Skin of body (tissue), 2 donors: Measurements from ENCODE around the gene SGMS1. TPM values are rescaled to one million over a fixed set of nuclear protein-coding genes. Genes with fewer than 3 reads are reported as not detected.

Experiments
- DNase-seq: peaks from one replicate; lab custom pipeline; 2025; lab: John Stamatoyannopoulos, UW
- total RNA-seq: library from RNA; depleted of rRNA; stranded (reverse); fragments of >200 nt; gene quantifications from one replicate; pipeline ENCODE4 v1.2.3, GENCODE V29; 2014

SGMS1 gene
- total RNA-seq, 1 donor from 2014 or later, result 102 TPM

DNA sequence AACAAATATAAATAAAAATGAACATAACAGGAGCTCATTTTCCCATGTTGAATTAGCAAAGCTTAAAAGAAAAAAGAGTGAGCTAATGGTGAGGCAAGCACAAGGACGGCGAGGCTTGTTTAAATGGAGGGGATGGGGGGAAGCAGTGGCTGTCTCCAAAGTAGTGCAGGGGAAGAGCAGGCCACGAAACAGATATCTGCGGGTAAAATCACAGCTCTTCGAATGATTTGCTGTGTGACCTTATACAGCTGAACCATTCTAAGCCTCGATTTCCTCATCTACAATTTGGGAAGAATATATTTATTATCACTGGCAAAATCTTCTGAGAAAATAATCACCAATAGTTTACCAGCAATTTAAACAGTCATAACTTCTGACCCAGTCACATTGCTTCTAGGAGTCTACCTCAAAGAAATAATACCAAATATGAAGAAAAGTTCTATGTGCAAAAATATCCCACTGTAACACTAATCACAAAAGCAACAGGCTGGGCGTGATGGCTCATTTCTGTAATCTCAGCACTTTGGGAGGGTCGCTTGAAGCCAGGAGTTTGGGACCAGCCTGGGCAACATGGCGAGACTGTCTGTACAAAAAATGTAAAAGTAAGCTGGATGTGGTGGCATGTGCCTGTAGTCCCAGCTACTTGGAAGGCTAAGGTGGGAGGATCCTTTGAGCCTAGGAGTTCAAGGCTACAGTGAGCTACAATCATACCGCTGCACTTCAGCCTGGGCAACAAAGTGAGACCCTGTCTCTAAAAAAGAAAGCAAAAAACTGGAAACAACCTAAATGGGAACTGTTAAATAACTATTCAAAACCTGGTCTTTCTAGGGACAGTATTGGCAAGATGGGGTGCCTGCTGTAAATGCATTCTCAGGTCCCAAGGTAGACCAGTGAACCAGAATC lies 309.3 kb downstream of the SGMS1 start:
- DNase-seq, result no peak

DNA sequence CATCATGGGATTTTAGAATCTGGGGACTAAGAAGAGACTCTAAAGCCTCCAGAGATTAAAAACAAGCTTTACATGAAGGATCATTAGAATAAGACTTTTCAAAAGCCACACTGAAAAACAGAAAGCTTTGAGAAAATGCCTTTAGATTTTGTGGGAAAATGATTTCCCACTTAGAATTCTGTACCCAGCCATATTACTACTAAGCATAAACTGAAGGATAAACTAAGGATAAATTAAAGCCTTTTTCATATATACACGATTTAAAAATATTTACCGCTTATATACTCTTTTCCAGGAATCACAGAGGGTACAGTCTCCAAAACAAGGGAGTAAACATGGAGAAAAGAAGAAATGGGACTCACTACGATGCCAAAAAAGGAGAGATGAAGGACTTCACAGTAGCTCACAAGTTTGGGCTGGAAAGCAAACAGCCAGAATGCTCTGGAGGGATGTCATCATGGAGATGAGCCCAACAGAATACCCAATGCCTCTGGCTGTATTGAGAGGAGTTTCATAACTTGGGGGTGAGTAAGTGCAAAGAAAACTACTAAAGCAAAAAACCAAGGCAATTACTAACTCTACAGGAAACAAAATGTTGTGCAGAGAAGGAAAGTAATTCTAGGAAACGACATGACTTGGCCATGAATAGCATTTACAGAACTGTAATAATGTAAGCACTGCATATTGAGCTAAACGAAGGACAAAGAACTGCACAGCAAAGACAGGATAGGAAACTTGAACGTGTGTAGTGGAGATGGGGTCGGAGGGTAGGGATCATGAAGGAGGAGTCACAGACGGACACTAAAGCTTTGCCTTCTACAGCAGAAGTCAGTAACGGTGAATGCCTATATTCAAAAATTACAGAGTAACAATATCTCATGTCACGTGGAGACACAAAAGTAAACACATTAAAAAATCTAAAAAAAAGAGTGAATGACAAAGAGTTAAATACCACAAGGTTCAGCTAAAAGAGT lies 311.0 kb downstream of the SGMS1 start:
- DNase-seq, result no peak

DNA sequence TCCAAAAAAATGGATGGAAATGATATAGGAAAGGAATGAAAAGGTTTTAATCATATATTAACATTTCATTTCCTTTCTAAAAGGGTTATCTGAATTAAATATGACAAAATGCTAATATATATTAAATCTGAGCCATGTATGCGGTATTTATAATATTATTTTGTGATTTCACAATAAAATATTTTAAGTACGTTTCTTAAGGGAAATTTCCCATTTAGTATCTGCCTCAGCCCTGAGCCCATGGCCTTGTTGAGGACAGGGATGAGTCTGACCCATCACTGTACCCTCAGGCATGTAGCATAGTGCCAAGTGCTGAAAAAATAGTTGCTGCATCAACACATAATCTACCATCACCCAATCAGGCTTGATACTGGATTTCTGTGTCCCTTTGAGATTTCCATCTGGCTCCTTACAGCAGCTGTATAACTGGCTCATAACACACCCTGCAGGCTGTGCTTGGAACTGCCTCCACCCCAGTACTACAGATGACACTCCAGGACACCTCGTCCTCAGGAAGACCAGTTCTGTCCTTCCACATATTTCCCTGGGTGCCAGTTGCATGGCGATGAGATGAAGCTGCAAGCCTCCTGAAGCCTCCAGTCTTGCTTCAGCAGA lies 313.1 kb downstream of the SGMS1 start:
- no peak for DNase-seq

DNA sequence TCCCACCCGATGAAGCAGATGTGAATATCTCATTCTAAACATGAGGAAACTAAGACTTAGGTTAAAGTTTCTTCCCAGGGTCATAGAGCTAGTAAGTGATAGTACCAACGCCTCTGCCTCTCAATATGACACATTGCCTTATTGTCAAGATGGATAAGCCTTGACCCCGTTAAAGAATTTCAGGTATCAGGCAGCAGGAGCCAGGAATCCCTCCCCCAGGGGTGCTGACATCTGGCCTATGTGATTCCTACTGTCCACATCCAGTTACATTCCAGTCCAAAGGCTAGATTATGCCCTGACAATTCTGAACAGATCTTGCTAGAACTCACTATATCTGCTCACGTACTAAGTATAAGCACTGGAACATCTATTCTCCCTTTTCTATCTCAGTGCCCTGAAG lies 314.4 kb downstream of the SGMS1 start:
- no peak for DNase-seq

GRCh38 chr10:50304660-50305059 lies 319.1 kb downstream of the SGMS1 start:
- no peak for DNase-seq

GRCh38 chr10:50299948-50300669 lies 323.6 kb downstream of the SGMS1 start:
- DNase-seq, result no peak

DNA sequence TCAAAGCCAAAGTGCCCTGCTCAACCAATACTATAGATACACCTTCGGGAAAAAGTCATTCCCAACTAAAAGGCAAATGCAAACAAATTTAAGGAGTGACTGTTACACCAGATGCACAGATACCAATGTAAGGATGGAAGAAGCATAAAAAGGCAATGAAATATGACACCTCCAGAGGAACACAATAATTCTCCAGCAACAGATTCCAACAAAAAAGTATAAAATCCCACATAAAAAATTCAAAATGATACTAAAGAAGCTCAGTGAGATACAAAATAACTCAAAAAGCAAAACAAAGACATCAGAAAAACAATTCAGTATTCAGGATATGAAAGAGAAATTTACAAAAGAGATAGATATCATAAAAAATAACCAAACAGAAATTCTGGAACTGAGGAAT lies 328.4 kb downstream of the SGMS1 start:
- DNase-seq, result no peak

DNA sequence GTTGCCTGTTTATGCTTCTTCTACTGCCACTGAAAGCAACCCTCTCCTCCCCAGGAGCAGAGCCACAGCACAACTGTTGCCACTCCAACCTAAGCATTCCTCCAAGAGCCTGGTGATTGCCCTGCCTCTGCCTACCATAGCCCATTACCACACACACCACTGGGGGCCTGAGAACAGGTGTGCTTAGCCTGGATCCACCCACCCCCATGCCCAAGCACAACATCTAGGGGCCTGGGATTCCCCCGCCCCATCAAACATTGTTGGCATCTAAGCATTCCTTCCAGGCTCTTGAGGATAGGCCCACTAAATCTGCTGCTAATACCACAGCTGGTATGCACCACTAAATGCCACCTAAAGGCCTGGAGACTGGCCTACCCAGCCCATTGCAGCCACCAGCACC lies 329.2 kb downstream of the SGMS1 start:
- no peak for DNase-seq

DNA sequence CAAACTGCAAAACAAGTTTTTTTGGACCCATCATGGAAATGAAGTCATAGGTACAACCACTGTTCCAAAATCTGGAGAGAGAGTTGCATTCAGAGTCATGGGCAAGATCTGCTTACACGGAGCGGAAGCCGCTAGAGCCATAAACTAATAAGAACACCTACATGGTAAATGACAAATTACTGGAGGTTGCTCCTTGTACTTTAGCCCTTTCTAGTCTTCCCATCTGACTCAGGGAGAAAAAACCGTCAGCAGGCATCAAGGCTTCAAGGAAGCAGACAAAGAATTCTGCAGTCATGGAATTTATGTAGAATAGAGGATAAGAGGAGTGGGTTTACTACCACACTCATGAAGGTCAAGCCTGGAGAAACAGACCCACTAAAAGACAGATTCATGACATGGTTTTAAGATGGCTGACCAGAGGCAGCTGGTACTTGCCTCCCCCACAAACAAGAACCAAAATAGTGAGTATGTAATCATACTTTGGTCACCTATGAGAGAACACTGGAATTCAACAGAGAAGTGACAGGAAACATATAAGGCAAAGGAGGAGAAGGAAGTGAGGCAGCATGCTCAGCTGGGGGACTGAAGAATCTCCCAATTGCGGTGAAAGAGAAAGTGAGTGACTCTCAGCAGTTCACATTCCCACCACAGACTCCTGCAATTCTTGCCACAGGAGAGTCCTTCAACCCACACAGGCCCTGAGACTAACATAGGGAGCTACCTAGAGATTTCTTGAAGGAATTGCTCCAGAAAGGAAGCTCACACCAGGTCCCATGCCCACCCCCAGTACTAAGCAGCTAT lies 330.0 kb downstream of the SGMS1 start:
- DNase-seq, result no peak

- DNase-seq, result no peak
These were observed 332.4 kb downstream of the SGMS1 start for GRCh38 chr10:50291261-50291850.

GRCh38 chr10:50289196-50289595 lies 334.6 kb downstream of the SGMS1 start:
- DNase-seq, result no peak

GRCh38 chr10:50286996-50287803 lies 336.6 kb downstream of the SGMS1 start:
- no peak for DNase-seq

- peak; percentile 80 for DNase-seq
These were observed 337.2 kb downstream of the SGMS1 start for GRCh38 chr10:50286517-50286916.

GRCh38 chr10:50281967-50282522 lies 341.7 kb downstream of the SGMS1 start:
- no peak for DNase-seq

GRCh38 chr10:50281210-50281966 lies 342.4 kb downstream of the SGMS1 start:
- DNase-seq, result no peak

GRCh38 chr10:50280049-50280841 lies 343.5 kb downstream of the SGMS1 start:
- DNase-seq, result no peak

GRCh38 chr10:50279489-50279888 lies 344.3 kb downstream of the SGMS1 start:
- DNase-seq, result no peak
